ENCODE data around the gene TNFAIP2. TPM values are rescaled to one million over a fixed set of nuclear protein-coding genes. Genes with fewer than 3 reads are reported as not detected.

The TNFAIP2 gene
- total RNA-seq, 1 donor = 410 TPM

DNA sequence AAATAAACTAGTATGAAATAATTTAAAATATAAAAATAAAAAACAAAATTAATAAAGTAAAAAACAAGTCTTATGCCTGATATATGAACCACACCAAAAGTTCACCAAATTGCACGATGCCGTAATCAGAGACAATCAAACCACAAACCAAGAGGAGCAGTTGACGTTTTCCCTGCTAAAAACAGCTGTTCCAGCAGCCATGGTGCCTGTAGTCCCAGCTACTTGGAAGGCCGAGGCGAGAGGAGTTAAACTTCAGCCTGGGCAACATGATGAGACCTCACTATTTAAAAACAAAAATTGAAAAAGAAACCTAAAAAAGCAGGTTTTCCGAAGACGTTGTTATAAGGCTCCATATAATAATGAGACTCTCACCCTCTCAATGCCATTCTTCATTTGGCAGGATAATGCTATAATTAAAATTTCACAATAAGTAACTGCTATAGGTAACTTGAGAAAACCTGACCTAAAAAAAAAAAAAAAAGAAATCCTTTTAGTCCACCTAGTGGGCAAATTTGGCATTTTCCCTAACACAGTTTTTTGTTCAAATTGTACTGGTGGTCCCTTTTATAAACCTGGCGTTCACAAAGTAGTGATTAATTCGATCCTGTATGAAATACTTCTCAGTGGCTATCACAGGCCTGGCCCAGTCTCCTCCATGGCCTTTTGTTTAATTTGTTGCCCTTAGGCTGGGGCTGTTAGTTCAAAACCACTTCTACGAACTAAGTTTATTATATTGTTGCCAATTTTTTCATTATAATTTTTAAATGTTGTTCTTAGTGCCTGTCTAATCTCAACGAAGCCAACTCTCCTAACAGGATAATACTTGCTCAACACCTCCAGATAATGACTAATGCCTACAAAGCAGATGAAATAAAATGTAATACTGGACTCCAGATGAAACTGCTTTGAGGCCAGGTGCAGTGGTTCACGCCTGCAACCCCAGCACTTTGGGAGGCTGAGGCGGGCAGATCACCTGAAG, 62.1 kb downstream of the TNFAIP2 start:
- Histone ChIP-seq H3K9me3 (ENCODE audit: low read depth, low read length) (no peaks in the 10 kb centered on the region), H3K4me1 (ENCODE audit: insufficient read depth, low read length) (no peaks in the 10 kb centered on the region), H3K4me3 (ENCODE audit: low read length) (no peak overlapping the region), H3K27me3 (ENCODE audit: insufficient read depth, low read length) (peaks cover 46% of the 10 kb centered on the region)

DNA sequence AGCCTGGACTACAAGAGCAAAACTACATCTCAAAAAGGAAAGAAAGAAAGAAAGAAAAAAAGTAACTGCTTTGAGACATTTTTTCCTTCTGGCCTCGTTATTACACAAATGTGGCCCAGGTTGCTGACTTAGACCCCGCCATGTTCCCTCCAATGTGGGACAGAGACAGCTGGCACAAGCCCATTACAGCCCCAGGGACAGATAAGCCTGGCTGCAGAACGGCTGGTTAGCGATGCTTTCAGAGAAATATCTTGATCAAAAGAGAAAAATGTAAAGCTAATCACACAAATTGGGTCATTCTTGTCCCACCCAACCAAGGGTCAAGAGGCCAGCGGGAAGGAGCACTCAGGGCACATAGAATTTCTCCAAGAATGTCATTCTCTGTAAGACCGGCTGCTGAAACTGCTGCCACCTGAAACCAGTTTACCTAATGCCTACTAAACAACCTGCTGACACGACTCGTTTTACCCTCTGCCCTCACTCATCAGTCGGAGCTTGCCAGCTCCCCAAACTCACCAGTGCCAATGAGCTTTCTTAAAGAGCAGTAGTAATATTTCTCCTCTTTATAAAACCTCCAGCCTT, 63.1 kb downstream of the TNFAIP2 start:
- no peaks in the 10 kb centered on the region for H3K9me3 ChIP-seq (ENCODE audit: low read depth, low read length)
- no peak overlapping the region for H3K4me3 ChIP-seq (ENCODE audit: low read length)
- H3K27me3 ChIP-seq (ENCODE audit: insufficient read depth, low read length) = peaks cover 46% of the 10 kb centered on the region
- no peaks in the 10 kb centered on the region for H3K4me1 ChIP-seq (ENCODE audit: insufficient read depth, low read length)

Other genes with a start within 250 kb of the TNFAIP2 start
- 0.84 TPM for gene AMN, start 200.8 kb upstream of the TNFAIP2 start, total RNA-seq
- gene CDC42BPB, start 65.9 kb upstream of the TNFAIP2 start, total RNA-seq = 14.1 TPM
- not detected for gene LBHD2, start 39.3 kb upstream of the TNFAIP2 start, total RNA-seq
- not detected for gene EXOC3L4, start 28.7 kb upstream of the TNFAIP2 start, total RNA-seq
- gene EIF5, start 210.8 kb downstream of the TNFAIP2 start, total RNA-seq = 509 TPM

All from mononuclear cell (primary cell).